ENCODE results near the gene ANKRD29.

- TF ChIP-seq POLR2A (IDR thresholded peaks at IDR 0.05; ENCODE audit: low read depth, low read length) (no peak), CTCF (IDR thresholded peaks at IDR 0.05; ENCODE audit: extremely low read depth in 1 of 2, insufficient read depth in 1 of 2, low read depth in 1 of 2, low read length in 2 of 2) (no peak), FOS (IDR thresholded peaks at IDR 0.05; ENCODE audit: borderline replicate concordance, insufficient read depth, low read length) (no peak), GATA2 (IDR thresholded peaks at IDR 0.05; ENCODE audit: insufficient read depth, insufficient read length, low read depth, low read length) (no peak), JUN (IDR thresholded peaks at IDR 0.05; ENCODE audit: borderline replicate concordance, insufficient read depth, insufficient read length, low read depth) (no peak), EZH2 (IDR thresholded peaks at IDR 0.05; ENCODE audit: borderline replicate concordance, low read depth, low read length, severe bottlenecking) (no peak)
Observed at GRCh38 chr18:23703987-23704384, 41.3 kb upstream of the ANKRD29 start.
